Epithelial cell of proximal tubule (primary cell): ENCODE data around the gene WBP2NL. TPM values are rescaled to one million over a fixed set of nuclear protein-coding genes. Genes with fewer than 3 reads are reported as not detected.

Experiments
- DNase-seq: peaks from one replicate; pipeline ENCODE4 v3.0.0-alpha.2; 2011; ENCODE audit warnings: low read depth
- H3K4me3 ChIP-seq: 2 replicates; pipeline ENCODE4 v1.5.1; 2011; ENCODE audit warnings: low read depth, mild to moderate bottlenecking, low read length
- total RNA-seq: library from RNA; depleted of rRNA; stranded (reverse); fragments of >200 nt; gene quantifications from 2 replicates; pipeline ENCODE4 v1.2.3, GENCODE V29; 2015
- TF ChIP-seq, protein P1 (sequence below): conservative IDR thresholded peaks from 2 replicates; pipeline ENCODE4 v1.5.1; 2012; ENCODE audit warnings: low read depth, mild to moderate bottlenecking, low read length

Gene WBP2NL
- total RNA-seq, 1 donor from 2014 or later = 0.17 TPM

DNA sequence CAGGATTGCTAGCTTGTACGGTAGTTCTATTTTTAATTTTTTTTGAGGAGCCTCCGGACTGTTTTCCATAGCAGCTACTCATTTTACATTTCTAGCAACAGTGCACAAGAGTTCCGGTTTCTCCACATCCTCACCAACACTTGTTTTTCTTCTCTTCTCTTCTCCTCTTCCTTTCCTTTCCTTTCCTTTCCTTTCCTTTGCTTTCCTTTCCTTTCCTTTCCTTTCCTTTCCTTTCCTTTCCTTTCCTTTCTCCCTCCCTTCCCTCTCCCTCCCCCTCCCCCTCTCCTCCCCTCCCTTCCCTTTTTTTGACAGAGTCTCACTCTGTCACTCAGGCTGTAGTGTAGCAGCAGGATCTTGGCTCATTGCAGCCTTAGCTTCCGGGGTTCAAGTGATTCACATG lies 9.3 kb downstream of the WBP2NL start:
- H3K4me3 ChIP-seq = no peak overlapping the region
- DNase-seq = no peak
- TF ChIP-seq, protein P1, sequence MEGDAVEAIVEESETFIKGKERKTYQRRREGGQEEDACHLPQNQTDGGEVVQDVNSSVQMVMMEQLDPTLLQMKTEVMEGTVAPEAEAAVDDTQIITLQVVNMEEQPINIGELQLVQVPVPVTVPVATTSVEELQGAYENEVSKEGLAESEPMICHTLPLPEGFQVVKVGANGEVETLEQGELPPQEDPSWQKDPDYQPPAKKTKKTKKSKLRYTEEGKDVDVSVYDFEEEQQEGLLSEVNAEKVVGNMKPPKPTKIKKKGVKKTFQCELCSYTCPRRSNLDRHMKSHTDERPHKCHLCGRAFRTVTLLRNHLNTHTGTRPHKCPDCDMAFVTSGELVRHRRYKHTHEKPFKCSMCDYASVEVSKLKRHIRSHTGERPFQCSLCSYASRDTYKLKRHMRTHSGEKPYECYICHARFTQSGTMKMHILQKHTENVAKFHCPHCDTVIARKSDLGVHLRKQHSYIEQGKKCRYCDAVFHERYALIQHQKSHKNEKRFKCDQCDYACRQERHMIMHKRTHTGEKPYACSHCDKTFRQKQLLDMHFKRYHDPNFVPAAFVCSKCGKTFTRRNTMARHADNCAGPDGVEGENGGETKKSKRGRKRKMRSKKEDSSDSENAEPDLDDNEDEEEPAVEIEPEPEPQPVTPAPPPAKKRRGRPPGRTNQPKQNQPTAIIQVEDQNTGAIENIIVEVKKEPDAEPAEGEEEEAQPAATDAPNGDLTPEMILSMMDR = no peak

DNA sequence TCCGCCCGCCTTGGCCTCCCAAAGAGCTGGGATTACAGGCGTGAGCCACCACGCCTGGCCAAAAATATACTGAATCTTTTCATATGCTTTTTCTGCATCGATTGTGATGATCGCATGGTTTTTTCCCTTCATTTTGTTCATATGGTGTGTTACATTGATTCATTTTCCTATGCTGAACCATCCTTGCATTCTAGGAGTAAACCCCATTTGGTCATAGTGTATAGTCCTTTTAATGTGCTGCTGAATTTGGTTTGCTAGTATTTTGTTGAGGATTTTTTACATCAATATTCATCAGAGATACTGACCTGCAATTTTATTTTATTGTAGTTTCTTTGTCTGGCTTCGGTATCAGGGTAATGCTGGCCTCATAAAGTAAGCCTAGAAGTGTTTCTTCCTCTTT lies 12.2 kb downstream of the WBP2NL start:
- TF ChIP-seq, protein P1 = no peak

DNA sequence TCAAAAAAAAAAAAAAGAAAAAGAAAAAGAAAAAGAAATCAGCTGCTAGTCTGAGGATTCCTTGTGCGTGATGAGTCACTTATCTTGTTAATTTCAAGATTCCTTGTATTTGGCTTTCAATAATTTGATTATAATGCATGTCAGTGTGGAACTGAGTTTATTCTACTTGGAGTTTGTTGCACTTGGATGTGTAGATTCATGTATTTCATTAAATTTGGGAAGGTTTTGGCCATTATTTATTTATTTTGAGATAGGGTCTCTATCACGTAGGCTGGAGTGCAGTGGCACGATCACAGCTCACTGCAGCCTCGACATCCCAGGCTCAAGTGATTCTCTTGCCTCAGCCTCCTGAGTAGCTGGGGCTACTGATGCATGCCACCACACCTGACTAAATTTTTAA lies 14.8 kb downstream of the WBP2NL start:
- DNase-seq = no peak
- no peak overlapping the region for H3K4me3 ChIP-seq
- TF ChIP-seq, protein P1 = no peak

More for the DNA sequence above, 12.2 kb downstream of the WBP2NL start:
- no peak for DNase-seq
- no peak overlapping the region for H3K4me3 ChIP-seq

DNA sequence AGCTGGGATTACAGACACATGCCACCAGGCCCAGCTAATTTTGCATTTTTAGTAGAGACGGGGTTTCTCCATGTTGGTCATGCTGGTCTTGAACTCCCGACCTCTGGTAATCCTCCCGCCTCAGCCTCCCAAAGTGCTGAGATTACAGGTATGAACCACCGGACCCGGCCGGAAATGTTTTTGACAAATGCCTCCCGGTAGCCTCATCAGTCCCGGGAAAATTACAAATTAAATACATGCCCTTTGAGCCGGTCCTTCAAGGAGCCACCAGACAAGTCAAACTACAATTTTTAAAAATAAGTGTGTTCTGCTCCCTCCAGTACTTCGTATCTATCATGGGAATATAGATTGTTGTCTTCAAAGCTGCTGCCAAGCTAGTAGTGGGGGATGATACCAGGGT lies 17.5 kb downstream of the WBP2NL start:
- TF ChIP-seq, protein P1 = no peak
- H3K4me3 ChIP-seq = no peak overlapping the region
- DNase-seq = no peak

DNA sequence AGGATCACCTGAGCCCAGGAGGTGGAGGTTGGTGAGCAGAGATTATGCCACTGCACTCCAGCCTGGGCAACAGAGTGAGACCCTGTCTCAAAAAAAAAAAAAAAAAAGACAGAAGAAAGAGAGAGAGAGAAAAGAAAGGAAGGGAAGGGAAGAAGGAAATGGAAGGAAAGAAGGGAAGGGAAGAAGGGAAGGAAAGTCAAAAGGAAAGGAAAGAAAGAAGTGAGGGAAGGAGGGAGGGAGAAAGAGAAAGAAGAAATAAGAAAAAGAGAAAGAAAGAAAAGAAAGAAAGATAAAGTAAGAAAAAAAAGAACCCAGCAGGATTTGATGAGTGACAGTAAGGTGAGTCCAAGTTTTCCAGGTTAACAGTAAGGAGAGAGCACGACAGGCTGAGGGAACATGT lies 19.6 kb downstream of the WBP2NL start:
- no peak overlapping the region for H3K4me3 ChIP-seq
- DNase-seq = no peak
- TF ChIP-seq, protein P1 = no peak

DNA sequence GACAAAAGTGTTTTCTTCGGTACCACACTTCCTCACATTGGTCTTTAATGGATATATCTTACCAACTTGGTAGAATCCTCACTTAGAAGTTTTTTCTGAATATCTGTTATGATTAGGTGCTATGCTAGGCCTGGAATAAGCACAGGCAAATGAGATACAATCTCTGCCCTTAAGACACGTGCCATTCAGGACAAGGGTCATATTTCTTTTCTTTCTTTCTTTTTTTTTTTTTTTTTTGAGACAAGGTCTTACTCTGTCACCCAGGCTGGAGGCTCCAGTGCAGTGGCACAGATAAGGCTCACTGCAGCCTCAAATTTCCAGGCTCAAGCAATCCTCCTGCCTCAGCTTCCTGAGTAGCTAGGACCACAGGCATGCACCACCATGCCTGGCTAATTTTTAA lies 23.0 kb downstream of the WBP2NL start:
- TF ChIP-seq, protein P1 = no peak
- no peak overlapping the region for H3K4me3 ChIP-seq
- no peak for DNase-seq

DNA sequence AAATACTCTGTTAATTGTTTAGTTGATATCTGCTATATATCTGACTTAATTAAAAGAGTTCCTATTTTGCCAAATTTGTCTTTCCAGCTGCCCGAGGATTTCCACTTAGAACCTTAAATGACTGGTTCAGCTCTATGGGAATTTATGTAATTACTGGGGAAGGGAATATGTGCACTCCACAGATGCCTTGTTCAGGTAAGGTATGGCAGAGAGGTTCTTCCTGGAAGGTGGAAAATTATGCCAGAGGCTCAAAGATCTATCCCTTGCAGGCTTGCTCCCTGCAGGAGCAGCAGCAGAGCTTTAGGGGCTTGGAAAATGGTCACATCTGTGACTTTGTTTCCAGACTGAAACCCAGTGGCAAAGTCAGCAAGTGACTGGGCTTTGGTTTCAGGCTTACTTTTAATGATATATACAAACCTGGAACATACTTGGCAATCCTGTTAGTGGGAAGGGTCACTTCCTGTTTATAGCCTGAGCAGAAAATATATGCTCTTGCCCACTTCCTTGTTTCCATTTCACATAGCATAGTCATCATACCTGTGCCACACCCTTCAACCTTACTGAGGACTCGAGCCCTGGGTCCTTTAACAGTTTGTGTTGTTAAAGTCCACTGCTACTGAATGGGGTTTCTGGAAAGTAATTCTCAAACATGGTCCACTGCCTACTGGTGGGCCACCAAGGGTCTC lies 23.7 kb downstream of the WBP2NL start:
- no peak for DNase-seq
- no peak overlapping the region for H3K4me3 ChIP-seq
- TF ChIP-seq, protein P1 = no peak
